HS-27A (cell line): Measurements from ENCODE around the gene GFI1.

ENCODE experiments used
- DNase-seq: peaks from one replicate; pipeline ENCODE4 v3.0.0-alpha.2; 2012; ENCODE audit warnings: low read depth, missing footprints

GFI1 gene

DNA sequence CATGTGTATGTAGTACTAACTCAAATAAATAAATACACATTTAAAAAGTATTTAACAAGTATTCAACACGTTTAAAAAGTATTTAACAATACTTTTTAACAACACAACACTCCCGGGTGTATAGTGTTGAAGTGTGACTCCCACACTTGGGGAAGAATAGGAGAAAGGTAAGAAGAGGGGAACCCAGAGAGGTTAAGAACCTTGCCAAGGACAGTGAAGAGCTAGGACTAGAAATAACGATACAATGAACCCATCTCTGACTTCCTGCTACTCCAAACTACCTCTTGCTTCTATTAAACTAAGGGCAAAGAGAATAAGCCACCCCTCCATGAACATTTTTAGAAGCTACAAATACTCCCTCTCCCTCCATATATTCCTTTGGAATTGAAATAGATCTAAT lies 1.7 kb upstream of the GFI1 start:
- DNase-seq, result no peak

DNA sequence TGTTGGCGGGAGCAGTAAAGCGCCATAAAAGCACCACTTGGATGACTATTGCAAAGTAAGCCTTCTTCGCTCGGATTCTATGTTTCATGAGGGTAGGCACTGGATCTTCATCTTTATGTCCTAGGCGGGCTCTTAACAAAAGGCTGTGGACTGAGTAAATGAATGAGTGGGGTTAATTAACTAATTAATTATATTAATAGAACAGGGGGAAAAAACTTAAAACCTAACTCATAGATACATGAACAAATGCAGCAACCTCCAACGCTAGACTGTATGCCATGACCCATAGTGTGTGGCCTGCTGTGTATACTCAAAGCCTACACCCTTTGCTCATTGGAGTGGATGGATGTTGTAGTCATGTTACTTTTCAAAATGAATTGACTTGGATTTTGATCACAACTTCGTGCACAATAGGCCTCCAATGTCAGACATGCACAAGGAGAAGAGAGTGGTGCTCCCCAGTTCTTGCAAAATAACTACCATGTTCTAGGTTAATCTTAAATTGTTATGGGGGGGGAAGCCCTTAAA lies 417 bp upstream of the GFI1 start:
- DNase-seq, result no peak

DNA sequence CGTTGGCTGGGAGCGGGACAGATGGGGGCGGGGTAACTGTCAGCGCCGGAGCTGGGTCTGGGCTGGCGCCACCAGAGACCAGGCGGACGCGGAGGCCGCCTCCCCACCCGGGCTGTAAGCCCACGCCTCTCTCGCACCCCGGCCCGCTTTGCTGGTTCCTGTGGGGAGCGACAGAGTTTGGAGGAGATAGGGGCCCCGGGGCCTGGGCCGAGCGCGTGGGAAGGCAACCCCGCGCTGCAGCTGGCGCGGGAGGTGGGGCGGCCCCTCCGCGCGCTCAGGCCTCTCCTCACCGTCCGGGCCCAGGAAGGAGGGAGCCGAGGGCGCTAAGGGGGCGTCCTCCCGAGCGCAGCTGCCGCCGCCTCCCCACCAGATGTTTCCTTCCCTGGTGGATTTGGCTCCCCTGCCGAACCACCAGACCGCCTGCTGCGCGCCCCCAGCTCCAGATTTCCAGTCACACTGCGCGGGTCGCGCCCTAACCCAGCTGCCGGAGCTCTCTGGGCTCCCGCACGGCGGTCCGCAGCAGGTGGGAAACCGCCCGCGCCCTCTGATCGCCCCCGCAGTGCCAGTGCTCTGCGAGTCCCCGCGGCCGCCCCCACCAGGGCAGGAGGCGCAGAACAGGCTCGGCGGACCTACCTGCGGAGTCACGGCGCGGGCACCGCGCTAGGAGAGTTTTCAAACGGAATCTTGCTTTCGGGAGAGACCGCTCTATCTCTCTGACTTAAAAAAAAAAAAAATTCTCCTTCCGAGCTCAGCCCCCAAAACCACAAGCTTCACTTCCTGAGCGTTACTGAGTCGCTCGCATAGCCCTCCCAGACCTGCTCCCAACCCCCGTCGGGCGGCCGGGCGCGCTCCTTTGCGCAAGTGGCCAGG lies 1.1 kb downstream of the GFI1 start:
- DNase-seq, result no peak

DNA sequence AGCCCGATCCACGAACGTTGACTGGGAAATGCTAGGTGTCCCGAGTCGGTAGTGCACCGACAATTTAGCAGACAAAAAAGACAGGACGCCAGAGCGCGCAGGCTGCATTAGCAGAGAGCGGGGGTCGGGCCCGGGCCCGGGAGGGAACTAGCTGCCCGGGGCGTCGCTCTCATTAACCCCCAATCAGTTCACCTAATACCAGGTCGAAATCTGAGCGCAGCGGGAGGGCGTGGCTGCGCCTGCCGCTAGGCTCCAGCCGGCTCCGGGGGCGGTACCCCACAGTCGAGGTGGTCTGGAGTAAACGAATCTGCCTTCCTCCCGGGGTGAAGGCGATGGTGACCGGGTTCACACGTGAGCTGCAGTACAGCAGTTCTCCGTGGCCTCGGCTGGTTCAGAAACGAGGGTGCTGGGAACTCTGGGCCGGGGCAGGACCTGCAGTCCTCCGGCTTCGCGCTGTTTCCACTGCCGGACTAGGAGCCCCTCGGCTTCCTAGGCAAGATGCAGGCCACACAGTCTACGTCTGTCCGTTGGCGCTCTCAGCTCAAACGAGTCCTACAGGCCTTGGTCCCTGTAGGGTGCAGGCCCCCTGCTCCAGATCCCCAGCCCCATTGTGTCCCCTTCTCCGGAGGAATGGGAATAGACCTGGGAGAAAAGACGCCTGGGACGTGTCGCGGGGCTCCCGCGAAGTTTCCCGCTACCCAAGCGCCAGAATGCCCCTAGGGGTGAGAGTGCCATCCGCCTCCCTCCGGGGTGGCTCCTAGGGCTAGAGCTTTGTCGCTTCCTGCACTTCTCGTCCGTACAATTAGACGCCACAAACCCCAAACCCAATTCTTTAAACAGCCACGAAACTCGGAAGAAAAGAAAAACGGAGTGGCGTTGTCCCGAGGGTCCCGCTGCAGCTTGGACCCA lies 2.0 kb downstream of the GFI1 start:
- no peak for DNase-seq

DNA sequence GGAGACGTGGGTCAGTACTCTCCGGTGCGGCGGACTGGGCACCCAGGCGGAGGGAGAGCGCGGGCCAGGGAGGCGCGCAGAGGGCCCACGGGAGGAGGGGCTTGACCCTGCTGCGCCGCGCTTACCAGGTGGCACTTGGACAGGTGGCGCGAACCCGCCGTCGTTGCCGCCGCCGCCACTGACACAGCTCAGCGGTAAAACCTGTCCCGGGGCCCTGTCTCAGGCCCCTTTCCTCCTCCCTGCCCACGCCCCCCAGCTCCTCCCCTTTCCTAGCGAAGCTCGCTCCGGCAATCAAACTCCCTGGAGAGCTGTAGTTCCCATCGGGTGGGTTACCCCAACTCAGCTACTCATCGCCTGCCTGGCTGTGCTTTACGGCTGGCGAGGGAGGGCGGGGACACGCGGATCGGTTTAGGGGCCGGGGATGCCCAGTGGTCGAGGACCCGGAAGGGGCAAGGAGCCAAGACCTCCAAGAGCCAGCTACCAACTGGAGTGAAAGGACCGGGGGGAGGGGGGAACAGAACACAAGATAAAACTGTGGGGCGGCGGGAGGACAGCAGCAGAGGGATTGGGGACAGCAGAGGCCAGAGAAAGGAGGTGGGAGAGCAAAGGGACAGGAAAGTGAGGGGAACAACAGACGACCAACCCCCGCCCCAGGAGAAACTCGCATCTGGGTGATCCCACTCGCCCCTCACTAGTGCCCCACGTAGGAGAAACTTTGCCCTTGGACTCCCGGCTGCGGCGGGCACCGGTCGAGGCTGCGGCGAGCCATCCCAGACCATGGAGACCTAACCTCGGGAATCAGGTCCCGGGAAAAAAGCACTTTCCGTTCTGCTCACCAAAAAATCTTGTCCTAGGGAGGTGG lies 2.9 kb downstream of the GFI1 start:
- DNase-seq, result no peak

DNA sequence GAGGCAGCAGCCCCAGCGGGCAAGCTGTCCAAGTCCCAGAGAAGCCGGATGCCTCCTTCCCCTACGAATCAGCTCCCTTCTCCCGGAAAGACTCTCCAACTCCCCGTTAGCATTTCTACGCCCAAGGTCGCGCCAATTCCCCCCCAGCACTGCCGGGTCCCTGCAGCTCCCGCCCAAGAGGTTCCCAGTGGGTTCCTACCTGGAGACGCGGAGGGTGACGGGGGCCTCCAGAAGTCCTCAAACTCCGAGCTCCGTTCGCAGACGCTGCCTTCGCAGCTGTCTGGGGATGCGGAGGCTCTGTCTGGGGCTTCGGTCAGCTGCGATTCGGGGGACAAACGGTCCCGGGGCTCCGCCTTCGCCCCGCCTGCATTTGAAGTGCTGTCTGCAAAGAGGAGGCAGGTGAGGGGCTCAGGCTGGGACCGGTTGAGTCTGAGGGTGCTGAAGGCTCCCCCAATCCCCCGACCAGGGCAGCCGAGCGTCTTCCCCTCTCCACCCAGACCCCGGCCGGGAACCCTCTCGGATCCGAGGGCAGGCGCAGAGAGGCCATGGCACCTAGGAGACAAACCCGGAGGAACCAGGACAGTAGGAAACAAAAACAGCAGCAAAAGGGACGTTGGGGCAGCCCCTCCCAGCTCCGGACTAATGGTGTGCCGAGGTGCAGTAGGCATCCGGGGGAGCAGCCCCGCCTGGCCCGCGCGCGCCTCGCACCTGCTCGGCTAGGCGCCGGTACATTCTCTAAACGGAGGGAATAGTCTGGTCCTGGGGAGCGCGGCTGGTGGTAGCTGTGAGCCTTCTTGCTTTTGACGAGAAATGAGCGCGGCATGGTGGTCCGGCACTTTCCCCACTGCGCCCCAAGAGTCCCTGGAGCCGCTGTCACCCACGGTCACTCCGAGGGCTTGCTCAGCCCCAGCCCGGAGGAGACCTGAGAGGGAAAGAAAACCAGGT lies 3.8 kb downstream of the GFI1 start:
- no peak for DNase-seq

DNA sequence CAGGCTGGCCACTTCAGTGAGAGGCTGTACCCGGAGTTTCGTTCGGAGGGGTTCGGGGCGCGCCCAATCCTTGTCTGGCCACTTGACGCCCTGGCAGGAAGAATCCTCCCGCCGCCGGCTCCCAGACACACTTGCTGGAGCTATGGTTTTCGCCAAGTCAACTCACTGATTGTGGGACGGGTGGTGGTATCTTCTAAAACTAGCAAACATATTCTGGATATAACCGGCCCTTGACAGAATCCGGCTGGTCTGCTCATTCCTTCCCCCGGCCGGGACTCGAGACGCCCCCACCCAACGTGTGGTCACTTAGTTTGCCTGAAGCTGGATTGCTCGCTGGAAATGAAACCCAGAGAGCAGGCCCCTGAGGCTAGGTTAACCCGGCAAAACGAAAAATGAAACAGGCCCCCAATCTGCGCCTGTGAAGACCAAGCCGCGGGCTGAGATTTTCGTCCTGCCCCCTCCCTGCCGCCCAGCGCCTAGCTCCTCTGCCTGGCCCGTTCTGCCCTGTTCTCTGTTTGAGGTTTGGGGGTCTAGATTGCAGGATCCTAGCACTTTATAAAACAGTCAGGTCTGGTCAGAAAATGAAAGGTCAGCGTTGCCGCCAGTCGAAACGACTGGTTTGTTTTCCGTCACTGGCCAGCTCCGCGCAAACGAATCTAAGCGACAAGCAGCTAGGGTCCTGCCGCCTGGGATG lies 4.6 kb downstream of the GFI1 start:
- no peak for DNase-seq

DNA sequence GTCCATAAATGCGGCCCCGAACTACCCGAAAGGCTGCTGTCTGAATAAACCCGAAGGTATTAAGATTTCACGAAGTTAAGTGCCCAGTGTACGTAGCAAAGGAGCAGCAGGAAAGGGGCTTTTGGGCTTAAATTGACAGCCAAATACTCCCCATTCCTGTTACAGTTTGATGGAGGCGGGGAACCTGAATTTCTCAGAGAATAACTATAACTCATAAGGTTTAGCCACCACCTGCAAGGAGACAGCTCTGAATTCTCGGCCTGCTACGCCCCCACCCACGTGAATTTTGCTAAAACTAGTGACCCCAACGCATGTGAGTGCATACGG lies 5.2 kb downstream of the GFI1 start:
- DNase-seq, result no peak

DNA sequence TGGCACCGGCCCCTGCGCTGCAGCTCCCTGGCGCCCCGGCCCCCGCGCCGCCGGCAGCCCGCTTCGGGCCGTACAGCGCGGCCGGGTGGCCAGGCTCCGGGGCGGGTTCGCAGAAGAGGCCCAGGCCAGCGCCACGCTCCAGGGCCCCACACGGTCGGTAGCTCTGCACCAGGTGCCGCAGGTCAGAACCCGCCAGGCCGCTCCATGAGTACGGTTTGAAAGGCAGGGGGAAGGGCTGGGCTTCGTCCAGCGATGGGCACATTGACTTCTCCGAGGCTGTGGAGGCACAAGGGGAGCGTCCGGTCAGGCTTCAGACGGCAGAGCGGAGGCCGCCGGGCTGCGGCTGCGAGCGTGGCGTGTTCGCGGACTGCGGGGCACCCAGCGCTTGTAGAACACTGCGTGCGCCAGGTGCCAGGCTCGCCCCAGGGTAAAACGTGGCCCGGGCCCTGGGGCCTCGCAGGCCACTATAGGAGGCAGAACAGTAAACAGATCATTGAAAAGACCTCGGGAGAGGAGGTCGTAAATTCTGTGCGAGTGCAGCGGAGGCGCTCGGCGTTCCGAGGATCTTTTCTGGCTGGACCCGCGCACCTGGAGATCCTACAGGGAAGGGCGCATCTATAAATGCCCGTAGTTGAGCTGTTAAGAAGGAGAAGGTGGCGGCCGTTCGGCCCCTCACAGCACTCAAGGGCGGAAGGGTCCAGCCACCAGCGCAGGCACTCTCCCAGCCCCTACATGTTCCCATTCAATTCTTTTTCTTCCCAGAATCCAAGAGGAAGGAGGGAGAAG lies 5.7 kb downstream of the GFI1 start:
- DNase-seq, result no peak

DNA sequence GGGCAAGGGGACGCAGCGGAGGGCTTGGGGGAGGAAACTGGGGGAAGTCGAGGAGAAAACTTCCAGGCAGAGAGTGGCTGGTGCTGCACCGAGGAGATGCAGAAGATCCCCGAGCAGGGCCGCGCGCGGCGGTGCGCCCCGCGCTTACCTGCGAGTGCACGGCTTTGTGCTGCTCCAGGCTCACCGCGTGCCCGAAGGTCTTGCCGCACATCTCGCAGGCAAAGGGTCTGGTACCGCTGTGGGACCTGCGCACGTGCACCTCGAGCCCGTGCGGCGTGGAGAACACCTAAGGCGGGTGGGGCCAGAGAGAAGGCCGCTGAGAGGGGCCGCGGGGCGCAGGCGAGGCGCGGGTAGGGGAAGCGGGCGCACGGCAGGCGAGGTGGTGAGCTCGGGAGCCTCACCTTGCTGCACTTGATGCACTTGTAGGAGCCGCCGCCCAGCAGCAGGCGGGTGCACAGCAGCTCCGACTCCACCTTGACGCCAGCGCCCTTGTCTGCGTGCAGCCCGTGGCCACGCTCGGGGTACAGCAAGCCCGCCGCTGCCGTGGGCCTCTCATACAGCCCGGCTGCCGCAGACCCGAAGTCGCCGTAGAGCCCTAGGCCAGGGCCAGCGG lies 6.4 kb downstream of the GFI1 start:
- no peak for DNase-seq

DNA sequence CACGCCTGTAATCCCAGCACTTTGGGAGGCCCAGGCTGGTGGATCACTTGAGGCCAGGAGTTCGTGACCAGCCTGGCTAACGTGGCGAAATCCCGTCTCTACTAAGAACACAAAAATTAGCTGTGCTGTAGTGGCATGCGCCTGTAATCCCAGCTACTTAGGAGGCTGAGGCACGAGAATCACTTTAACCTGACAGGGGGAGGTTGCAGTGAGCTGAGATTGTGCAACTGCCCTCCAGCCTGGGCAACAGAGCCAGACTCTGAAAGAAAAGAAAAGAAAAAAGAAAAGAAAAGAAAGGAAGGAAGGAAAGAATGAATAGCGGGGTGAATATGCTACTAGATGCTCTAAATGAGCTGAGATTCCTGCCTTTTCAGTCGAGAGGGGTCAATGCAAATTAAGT lies 7.1 kb downstream of the GFI1 start:
- DNase-seq, result no peak

DNA sequence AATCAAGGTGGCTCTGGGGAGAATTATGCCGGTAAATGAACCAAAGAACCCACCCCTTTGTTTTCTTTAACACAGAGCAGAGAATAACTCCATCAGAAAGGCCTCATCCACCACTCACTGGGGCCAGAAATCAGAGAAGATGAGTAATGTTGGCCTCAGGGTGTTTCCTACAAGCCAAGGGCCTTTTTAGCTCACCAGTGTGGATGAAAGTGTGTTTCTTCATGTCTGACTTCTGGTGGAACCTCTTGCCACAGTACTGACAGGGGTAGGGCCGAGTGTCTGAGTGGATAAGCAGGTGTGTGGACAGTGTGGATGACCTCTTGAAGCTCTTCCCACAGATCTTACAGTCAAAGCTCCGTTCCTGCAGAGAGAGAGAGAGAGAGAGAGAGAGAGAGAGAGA lies 8.3 kb downstream of the GFI1 start:
- no peak for DNase-seq

DNA sequence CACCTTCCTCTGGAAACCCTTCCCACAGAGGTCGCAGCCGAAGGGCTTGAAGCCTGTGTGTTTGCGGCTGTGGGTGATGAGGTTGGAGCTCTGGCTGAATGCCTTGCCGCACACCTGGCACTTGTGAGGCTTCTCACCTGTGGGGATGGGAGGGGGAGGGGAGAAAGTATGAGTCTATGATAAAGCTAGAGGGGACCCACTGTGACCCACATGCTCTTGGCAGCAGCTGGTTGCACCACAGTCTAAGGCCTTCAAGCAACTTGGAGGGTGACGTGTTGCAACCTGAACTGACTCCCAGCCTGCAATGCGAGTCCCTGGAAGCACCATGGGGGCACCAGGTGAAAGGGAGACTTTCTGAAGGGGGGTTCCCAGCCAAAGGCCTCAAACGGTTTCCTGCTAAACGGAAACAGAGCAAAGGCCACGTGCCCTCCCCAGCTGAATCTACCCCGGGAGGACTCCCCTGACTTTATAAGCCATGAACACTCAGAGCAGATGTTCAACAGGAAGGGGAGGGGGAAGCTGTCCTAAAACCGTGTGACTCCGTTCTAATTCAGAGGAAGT lies 10.6 kb downstream of the GFI1 start:
- DNase-seq, result no peak

DNA sequence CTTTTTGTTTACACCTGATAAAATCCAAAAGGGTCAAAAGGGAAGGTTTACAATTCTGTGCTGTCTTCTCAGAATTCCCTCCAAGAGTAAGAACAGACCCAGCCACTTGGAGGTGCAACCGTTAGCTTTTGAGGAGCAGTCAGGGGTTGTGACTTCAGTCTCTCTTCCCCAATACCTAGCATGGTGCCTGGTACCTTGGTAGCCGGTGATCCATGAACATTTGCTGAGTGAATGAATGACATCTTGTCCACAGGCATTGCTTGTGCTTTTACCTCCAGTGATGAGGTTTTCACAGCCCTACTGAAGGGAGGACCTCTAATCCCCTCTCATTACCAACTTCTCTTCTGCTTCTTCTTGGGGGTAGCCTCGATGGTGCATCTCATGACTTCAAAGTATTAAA lies 11.7 kb downstream of the GFI1 start:
- no peak for DNase-seq

DNA sequence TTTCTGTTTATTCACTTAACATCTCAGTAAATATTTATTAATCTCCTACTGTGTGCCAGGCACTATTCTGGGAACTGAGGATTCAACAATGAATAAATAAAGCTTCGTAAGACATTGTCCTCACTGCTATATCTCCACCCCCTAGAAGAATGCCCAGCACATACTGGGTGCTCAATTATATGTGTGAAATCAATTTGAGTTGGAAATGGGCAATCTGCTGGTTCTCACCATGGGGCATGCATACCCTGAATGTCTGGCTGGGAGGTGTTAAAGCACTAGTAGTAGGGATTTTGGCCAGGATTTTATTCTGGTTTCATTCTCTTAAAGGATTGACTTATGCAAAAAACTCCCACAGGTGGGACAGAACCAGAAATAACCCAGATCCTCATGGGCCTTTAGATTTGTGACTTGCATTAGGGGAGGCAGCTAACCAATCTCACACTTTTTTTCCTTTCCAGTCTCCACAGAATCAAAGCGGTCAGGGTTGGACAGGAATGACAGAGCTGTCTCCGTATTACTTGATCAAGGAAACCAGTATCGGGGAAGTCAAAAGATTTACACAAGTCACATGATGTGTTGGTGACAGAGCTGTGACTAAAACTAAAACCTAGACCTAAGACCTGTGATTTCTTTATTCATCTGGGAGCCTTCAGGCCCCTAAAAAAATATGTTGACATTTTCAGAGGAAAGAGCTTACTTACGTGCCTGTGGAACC lies 12.8 kb downstream of the GFI1 start:
- no peak for DNase-seq

DNA sequence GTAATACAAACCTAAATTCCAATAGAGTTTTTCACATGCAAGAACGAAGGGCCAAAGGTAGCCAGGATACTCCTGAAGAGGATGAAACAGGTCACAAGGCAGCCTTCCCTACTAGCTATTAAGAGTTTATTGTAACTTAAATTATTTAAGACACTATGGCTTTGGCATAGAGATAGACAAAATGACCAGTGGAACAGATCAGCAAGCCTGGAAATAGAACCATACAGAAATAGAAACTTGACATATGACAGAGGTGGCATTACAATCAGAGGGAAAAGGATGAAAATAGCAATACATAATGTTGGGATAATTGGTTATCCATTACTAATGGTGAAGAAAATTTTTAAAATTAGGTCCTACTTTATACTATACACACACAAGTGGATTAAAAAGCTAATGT lies 16.5 kb downstream of the GFI1 start:
- DNase-seq, result no peak

DNA sequence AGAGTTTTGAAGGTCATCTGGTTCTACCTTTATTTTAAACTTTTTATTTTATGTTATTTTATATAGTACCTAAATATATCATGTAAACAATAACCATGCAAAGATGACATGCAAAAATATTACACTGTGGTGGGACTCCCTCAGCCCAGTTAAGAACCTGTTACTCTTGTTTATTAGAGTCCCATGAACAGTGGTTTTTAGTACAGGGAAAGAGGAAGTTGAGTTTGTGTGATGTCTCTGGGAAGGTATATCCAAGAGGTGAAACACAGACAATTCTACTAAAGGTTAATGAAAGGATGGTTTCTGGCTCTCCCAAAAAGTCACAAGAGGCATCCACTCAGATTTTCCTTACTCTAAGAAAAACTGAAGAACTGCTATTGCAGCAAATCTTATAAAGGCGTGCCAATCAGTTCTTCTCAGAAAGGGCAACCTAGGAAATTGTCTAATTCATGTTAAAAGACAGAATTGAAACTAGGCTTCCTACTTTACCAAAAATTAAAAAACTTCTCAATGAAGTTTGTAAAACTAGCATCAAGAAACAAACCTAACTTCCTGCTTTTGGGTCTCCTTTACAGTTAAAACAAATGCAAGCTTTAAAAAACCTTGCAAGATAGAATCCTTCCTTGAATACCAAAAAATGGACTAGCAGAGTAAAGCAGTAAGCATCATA lies 19.9 kb downstream of the GFI1 start:
- no peak for DNase-seq

DNA sequence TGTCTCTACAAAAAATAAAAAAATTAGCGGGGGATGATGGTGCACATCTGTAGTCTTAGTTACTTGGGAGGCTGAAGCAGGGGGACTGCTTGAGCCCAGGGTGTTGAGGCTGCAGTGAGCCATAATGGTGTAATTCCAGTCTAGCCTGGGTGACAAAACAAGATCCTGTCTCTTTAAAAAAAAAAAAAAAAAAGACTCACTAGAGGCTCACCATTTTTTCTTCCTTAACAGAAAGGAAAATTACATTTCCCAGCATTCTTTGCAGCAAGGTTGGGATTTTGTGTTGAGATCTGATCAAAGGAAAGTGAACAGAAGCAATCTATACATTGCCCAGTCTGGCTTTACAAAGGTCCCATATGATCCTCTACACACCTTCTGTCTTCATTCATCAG lies 21.5 kb downstream of the GFI1 start:
- no peak for DNase-seq
